HL-60 (cell line): ENCODE measurements around the gene TRIP11.

Source experiments
- DNase-seq, 2 experiments: peaks; one replicate each; pipeline ENCODE4 v3.0.0-alpha.2; 2010 to 2020; ENCODE audit warnings: low read depth in 1 of 2, low spot score in 1 of 2
- H3K27ac ChIP-seq: fragments of 250-450 bp; sonication (Bioruptor Pico); replicated peaks from 2 replicates; pipeline ENCODE4 v1.5.1; 2020; ENCODE audit warnings: mild to moderate bottlenecking, moderate library complexity
- H3K27me3 ChIP-seq: fragments of 250-450 bp; sonication (Bioruptor Pico); 2 replicates; pipeline ENCODE4 v1.5.1; 2021; ENCODE audit warnings: mild to moderate bottlenecking, moderate library complexity; ENCODE audit not compliant: insufficient read depth, poor library complexity, severe bottlenecking
- H3K4me3 ChIP-seq: replicated peaks from 2 replicates; pipeline ENCODE4 v1.5.1; 2011; ENCODE audit warnings: mild to moderate bottlenecking, control low read depth, low read length; ENCODE audit not compliant: insufficient read depth
- GABPA ChIP-seq: IDR thresholded peaks from 2 replicates; pipeline ENCODE4 v1.6.1; 2012; ENCODE audit warnings: low read depth
- POLR2AphosphoS5 ChIP-seq: IDR thresholded peaks from 2 replicates; pipeline ENCODE4 v1.6.1; 2012; ENCODE audit warnings: low read depth
- REST ChIP-seq: IDR thresholded peaks from 2 replicates; pipeline ENCODE4 v1.6.1; 2012; ENCODE audit warnings: low read depth; ENCODE audit not compliant: insufficient replicate concordance
- SPI1 ChIP-seq: IDR thresholded peaks from 2 replicates; pipeline ENCODE4 v1.6.1; 2012; ENCODE audit warnings: low read depth, mild to moderate bottlenecking, borderline replicate concordance
- TF ChIP-seq, protein P1 (sequence below): IDR thresholded peaks from one replicate; pipeline ENCODE4 v1.5.1; 2011; ENCODE audit warnings: low read length, control low read depth, inconsistent platforms; ENCODE audit not compliant: insufficient read depth

The TRIP11 gene

DNA sequence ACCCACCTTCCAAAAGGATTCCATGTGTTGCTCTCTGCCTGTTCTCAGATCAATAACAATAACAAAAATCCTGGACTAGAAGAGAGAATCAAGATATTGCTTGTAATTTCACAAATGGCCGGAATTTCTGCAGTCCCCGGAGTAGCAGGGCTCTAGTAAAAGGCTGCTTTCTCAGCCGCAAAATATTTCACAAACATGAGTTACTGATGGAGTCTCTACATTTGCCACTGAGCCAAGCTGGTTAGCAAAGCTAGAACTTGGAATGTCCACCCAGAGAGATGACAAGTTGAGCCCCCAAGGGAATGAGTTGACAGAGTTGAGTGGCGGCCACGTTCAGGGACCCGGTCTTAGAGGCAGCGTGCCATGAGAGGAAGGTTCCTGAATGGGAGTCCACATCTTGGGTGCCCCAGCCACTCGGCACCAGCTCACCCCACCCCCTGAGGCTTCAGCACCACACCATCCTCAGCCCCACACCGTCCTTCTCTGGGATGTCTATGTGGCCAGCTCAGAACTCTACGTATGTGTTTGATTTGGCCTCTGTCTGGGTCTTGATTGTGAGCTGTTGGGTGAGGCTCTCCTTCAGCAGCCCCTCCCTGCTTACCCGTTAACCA, 108.3 kb downstream of the TRIP11 start:
- no peak for TF ChIP-seq POLR2AphosphoS5
- TF ChIP-seq, protein P1, sequence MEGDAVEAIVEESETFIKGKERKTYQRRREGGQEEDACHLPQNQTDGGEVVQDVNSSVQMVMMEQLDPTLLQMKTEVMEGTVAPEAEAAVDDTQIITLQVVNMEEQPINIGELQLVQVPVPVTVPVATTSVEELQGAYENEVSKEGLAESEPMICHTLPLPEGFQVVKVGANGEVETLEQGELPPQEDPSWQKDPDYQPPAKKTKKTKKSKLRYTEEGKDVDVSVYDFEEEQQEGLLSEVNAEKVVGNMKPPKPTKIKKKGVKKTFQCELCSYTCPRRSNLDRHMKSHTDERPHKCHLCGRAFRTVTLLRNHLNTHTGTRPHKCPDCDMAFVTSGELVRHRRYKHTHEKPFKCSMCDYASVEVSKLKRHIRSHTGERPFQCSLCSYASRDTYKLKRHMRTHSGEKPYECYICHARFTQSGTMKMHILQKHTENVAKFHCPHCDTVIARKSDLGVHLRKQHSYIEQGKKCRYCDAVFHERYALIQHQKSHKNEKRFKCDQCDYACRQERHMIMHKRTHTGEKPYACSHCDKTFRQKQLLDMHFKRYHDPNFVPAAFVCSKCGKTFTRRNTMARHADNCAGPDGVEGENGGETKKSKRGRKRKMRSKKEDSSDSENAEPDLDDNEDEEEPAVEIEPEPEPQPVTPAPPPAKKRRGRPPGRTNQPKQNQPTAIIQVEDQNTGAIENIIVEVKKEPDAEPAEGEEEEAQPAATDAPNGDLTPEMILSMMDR = no peak
- TF ChIP-seq REST = no peak
- no peak for TF ChIP-seq GABPA
- no peak for TF ChIP-seq SPI1
- no peak for DNase-seq
- Histone ChIP-seq H3K27ac (no peak overlapping the region), H3K27me3 (peaks cover 2% of the 10 kb centered on the region), H3K4me3 (no peak overlapping the region)

DNA sequence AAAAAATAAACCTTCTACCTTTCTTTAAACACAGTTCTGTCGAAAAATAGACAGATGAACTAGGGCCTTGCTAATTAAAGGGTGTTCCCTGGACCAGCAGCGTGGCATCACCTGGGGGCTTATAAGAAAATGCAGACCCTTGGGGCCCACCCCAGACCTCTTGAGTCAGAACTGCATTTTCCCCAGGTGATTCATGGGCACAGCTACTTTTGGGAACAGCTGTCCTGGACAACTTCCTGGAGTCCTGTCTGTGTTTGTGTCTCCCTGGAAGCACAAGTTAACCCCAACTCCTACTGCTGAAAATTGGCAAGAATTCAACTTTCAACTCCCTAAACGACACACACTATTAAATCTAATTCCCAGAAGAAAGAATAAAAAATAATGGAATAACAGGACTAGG, 110.2 kb downstream of the TRIP11 start:
- Histone ChIP-seq H3K4me3 (no peak overlapping the region), H3K27ac (no peak overlapping the region), H3K27me3 (peaks cover 2% of the 10 kb centered on the region)
- no peak for DNase-seq
- no peak for TF ChIP-seq REST
- no peak for TF ChIP-seq POLR2AphosphoS5
- no peak for TF ChIP-seq GABPA
- TF ChIP-seq, protein P1 = no peak
- no peak for TF ChIP-seq SPI1

- Histone ChIP-seq H3K27ac (no peak overlapping the region), H3K4me3 (no peak overlapping the region), H3K27me3 (peaks cover under 1% of the 10 kb centered on the region)
- no peak for DNase-seq
- TF ChIP-seq, protein P1 = no peak
- no peak for TF ChIP-seq REST
- no peak for TF ChIP-seq SPI1
- no peak for TF ChIP-seq POLR2AphosphoS5
- TF ChIP-seq GABPA = no peak
Observed at GRCh38 chr14:91927800-91928199, 112.1 kb downstream of the TRIP11 start.
